HG03095 (cell line): ENCODE results near the gene GPX6.
"Not testable (repeated sequence)": the region's sequence is repeated elsewhere in the genome, so short reads cannot be mapped to it uniquely, and the experiment has no call there.

Source experiments
- ATAC-seq: cut with Tn5 transposase; IDR thresholded peaks from one replicate; pipeline ENCODE4 v1.9.1; 2021; ENCODE audit warnings: moderate library complexity; ENCODE audit not compliant: unreplicated experiment

GPX6 gene

GRCh38 chr6:28486533-28486932 is 29.1 kb downstream of the GPX6 start:
- ATAC-seq = no peak

GRCh38 chr6:28485482-28485881 is 30.1 kb downstream of the GPX6 start:
- no peak for ATAC-seq

- ATAC-seq = no peak
These were observed 35.2 kb downstream of the GPX6 start for GRCh38 chr6:28480253-28480932.

GRCh38 chr6:28478518-28478917 is 37.1 kb downstream of the GPX6 start:
- ATAC-seq = no peak

- no peak for ATAC-seq
These were observed 41.0 kb downstream of the GPX6 start for GRCh38 chr6:28474441-28475219.

- ATAC-seq = not testable (repeated sequence)
These were observed 46.3 kb downstream of the GPX6 start for GRCh38 chr6:28469153-28469745.

GRCh38 chr6:28468056-28468455 is 47.5 kb downstream of the GPX6 start:
- no peak for ATAC-seq

GRCh38 chr6:28462401-28462800 is 53.2 kb downstream of the GPX6 start:
- no peak for ATAC-seq

GRCh38 chr6:28458568-28458967 is 57.0 kb downstream of the GPX6 start:
- ATAC-seq = no peak
